ENCODE measurements around the gene TIGIT. TPM values are rescaled to one million over a fixed set of nuclear protein-coding genes. Genes with fewer than 3 reads are reported as not detected.
"Not testable (repeated sequence)": the region's sequence is repeated elsewhere in the genome, so short reads cannot be mapped to it uniquely, and the experiment has no call there.

Gene TIGIT
- total RNA-seq, 3 donors from 2014 or later (not counting 1 experiment from before 2014, with no cell fraction given) = 24.9 to 52.3 (median 43.9) TPM

DNA sequence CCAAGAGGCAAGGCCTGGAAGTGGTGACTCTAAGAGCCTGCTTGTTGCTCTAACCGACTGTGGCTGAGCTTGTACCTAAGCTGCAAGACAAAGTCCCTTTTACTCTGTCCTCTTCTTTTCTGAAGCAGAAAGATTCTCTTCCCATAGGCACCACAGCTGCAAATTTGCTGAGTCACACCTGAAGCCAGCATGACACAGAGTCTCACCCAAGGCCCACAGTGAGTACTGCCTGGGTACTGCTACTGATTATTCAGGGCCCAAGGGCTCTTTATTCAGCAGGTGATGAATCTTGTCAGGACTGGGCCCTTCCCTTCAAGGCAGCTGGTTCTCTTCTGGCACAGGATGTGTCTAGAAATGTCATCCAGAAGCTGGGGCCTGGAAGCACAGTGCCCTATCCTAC, 18.9 kb upstream of the TIGIT start:
- H3K4me3 Mint-ChIP-seq = no peak overlapping the region
- no peak overlapping the region for H3K27ac ChIP-seq (ENCODE audit: low read length)
- no peaks in the 10 kb centered on the region for H3K27me3 Mint-ChIP-seq (ENCODE audit: low read depth in 2 of 2)
- H3K9me3 ChIP-seq (ENCODE audit: control insufficient read depth, insufficient read depth, low read length) = peaks cover 5% of the 10 kb centered on the region
- ATAC-seq (peak in 1 of 3 donors; percentile 32), DNase-seq (no peak)
- WGBS (ENCODE audit: insufficient coverage) = 83% methylated on average over 1 of the region's 1 CpG
- H3K4me3 ChIP-seq (ENCODE audit: low read length) = no peak overlapping the region
- H3K4me1 ChIP-seq (ENCODE audit: control insufficient read depth, insufficient read depth, low read length) = peaks cover 5% of the 10 kb centered on the region
- H3K27ac Mint-ChIP-seq = peak overlapping the region; percentile 0
- intact Hi-C loops (cut with micrococcal nuclease) = loop anchor here (5.0 kb wide), 1 partner anchor 53 kb away; no protein-coding TSS in a partner anchor
- peaks cover 4% of the 10 kb centered on the region for H3K36me3 Mint-ChIP-seq
- peaks cover 5 to 6% of the 10 kb centered on the region in 2 donors for H3K9me3 Mint-ChIP-seq
- no peaks in the 10 kb centered on the region for H3K36me3 ChIP-seq (ENCODE audit: control insufficient read depth, insufficient read depth, low read length)
- TF ChIP-seq, protein P1, sequence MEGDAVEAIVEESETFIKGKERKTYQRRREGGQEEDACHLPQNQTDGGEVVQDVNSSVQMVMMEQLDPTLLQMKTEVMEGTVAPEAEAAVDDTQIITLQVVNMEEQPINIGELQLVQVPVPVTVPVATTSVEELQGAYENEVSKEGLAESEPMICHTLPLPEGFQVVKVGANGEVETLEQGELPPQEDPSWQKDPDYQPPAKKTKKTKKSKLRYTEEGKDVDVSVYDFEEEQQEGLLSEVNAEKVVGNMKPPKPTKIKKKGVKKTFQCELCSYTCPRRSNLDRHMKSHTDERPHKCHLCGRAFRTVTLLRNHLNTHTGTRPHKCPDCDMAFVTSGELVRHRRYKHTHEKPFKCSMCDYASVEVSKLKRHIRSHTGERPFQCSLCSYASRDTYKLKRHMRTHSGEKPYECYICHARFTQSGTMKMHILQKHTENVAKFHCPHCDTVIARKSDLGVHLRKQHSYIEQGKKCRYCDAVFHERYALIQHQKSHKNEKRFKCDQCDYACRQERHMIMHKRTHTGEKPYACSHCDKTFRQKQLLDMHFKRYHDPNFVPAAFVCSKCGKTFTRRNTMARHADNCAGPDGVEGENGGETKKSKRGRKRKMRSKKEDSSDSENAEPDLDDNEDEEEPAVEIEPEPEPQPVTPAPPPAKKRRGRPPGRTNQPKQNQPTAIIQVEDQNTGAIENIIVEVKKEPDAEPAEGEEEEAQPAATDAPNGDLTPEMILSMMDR (IDR thresholded peaks at IDR 0.05) = no peak
- H3K4me1 Mint-ChIP-seq = peaks cover 47 to 50% of the 10 kb centered on the region in 2 donors
- no peaks in the 10 kb centered on the region for H3K27me3 ChIP-seq (ENCODE audit: control insufficient read depth, insufficient read depth, low read length)

DNA sequence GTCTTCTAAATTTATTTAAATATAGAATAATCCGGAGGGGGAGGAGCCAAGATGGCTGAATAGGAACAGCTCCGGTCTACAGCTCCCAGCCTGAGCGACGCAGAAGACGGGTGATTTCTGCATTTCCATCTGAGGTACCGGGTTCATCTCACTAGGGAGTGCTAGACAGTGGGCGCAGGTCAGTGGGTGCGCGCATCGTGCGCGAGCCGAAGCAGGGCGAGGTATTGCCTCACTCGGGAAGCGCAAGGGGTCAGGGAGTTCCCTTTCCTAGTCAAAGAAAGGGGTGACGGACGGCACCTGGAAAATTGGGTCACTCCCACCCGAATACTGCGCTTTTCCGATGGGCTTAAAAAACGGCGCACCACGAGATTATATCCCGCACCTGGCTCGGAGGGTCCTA, 17.0 kb upstream of the TIGIT start:
- H3K4me1 ChIP-seq (ENCODE audit: control insufficient read depth, insufficient read depth, low read length); H3K27me3 Mint-ChIP-seq (ENCODE audit: low read depth in 2 of 2); H3K9me3 ChIP-seq (ENCODE audit: control insufficient read depth, insufficient read depth, low read length); H3K36me3 Mint-ChIP-seq; H3K4me3 Mint-ChIP-seq; H3K36me3 ChIP-seq (ENCODE audit: control insufficient read depth, insufficient read depth, low read length); H3K9me3 Mint-ChIP-seq; H3K27ac ChIP-seq (ENCODE audit: low read length); H3K4me3 ChIP-seq (ENCODE audit: low read length); intact Hi-C loops (cut with micrococcal nuclease); DNase-seq; H3K27me3 ChIP-seq (ENCODE audit: control insufficient read depth, insufficient read depth, low read length); ATAC-seq: not testable (repeated sequence)
- WGBS (ENCODE audit: insufficient coverage) = 99% methylated on average over 16 of the region's 26 CpGs
- H3K4me1 Mint-ChIP-seq = peaks cover 32 to 35% of the 10 kb centered on the region in 2 donors
- peak overlapping the region in 1 of 2 donors; percentile 79 for H3K27ac Mint-ChIP-seq

DNA sequence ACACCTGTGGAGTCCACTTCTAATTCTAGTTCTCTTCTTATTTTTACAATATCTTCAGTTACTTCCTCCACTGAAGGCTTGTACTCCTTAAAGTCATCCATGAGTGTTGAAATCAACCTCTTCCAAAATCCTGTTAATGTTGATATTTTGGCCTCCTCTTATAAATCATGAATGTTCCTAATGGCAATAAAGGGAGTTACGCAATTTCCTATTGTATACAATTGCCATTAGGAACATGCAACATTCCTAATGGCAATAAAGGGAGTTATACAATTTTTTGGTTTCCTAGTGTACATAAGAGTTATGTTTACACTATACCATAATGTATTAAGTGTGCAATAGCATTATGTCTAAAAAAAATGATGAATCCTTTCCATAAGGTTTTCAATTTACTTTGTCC, 9.2 kb upstream of the TIGIT start:
- Histone ChIP-seq H3K36me3 (ENCODE audit: control insufficient read depth, insufficient read depth, low read length) (no peaks in the 10 kb centered on the region), H3K27me3 (ENCODE audit: control insufficient read depth, insufficient read depth, low read length) (no peaks in the 10 kb centered on the region), H3K4me3 (ENCODE audit: low read length) (no peak overlapping the region), H3K27ac (ENCODE audit: low read length) (no peak overlapping the region), H3K9me3 (ENCODE audit: control insufficient read depth, insufficient read depth, low read length) (no peaks in the 10 kb centered on the region), H3K4me1 (ENCODE audit: control insufficient read depth, insufficient read depth, low read length) (peaks cover 5% of the 10 kb centered on the region)
- Mint-ChIP-seq H3K36me3 (no peaks in the 10 kb centered on the region), H3K27ac (peak overlapping the region; percentile 87 to 97), H3K4me3 (no peak overlapping the region), H3K4me1 (peaks cover 21 to 31% of the 10 kb centered on the region in 2 donors), H3K27me3 (ENCODE audit: low read depth in 2 of 2) (no peaks in the 10 kb centered on the region), H3K9me3 (no peaks in the 10 kb centered on the region)
- DNase-seq (no peak), ATAC-seq (no peak)
- TF ChIP-seq, protein P1 (IDR thresholded peaks at IDR 0.05) = no peak
- WGBS (ENCODE audit: insufficient coverage) = no CpG with 5 or more reads among the region's 1 CpG
- intact Hi-C loops (cut with micrococcal nuclease) = no loop called here

DNA sequence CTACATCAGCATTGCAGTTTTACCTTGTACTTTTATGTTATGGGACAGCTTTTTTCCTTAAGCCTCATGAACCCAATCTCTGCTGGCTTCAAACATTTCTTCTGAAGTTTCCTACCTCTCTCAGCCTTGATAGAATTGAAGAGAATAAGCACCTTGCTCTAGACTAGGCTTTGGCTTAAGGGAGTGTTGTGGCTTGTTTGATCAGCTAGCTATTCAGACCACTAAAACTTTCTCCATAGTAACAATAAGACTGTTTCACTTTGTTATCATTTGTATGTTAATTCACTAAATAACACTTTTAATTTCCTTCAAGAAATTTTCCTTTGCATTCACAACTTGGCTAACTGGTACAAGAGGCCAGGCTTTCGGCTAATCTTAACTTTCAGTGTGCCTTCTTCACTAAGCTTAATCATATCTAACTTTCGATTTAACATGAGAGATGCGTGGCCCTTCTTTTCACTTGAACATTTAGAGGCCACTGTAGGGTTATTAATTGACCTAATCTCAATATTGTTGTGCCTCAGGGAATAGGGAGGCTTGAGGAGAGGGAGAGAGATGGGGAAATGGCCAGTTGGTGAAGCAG, 8.1 kb upstream of the TIGIT start:
- intact Hi-C loops (cut with micrococcal nuclease) = no loop called here
- Histone ChIP-seq H3K36me3 (ENCODE audit: control insufficient read depth, insufficient read depth, low read length) (no peaks in the 10 kb centered on the region), H3K4me3 (ENCODE audit: low read length) (no peak overlapping the region), H3K27ac (ENCODE audit: low read length) (peak overlapping the region; percentile 75), H3K9me3 (ENCODE audit: control insufficient read depth, insufficient read depth, low read length) (no peaks in the 10 kb centered on the region), H3K4me1 (ENCODE audit: control insufficient read depth, insufficient read depth, low read length) (peaks cover 10% of the 10 kb centered on the region), H3K27me3 (ENCODE audit: control insufficient read depth, insufficient read depth, low read length) (no peaks in the 10 kb centered on the region)
- WGBS (ENCODE audit: insufficient coverage) = 59% methylated on average over 2 of the region's 3 CpGs
- Mint-ChIP-seq H3K36me3 (no peaks in the 10 kb centered on the region), H3K27me3 (ENCODE audit: low read depth in 2 of 2) (no peaks in the 10 kb centered on the region), H3K4me1 (peaks cover 32 to 34% of the 10 kb centered on the region in 2 donors), H3K27ac (peak overlapping the region; percentile 87 to 97), H3K9me3 (no peaks in the 10 kb centered on the region), H3K4me3 (peak overlapping the region; percentile 73)
- TF ChIP-seq, protein P1 (IDR thresholded peaks at IDR 0.05) = no peak
- DNase-seq = peak in 1 of 2 donors; percentile 44
- ATAC-seq = peak; percentile 34 to 72 (median 35)
